SK-N-SH treated with all-trans-retinoic acid at 6 μM for 48 hours (cell line): Measurements from ENCODE around the gene SMAD9.

Experiments
- ARNTL ChIP-seq: fragments of 450-650 bp; formaldehyde crosslinking; IDR thresholded peaks from 2 replicates; pipeline ENCODE4 v1.5.0; 2020; ENCODE audit warnings: low read depth, mild to moderate bottlenecking, moderate library complexity, borderline replicate concordance
- GLIS3 ChIP-seq: fragments of 250-450 bp; sonication (Bioruptor Pico); IDR thresholded peaks from 2 replicates; pipeline ENCODE4 v1.5.0; 2020; ENCODE audit warnings: mild to moderate bottlenecking, moderate library complexity
- ISL1 ChIP-seq: fragments of 250-450 bp; sonication (Bioruptor Pico); IDR thresholded peaks from 2 replicates; pipeline ENCODE4 v2.1.2; 2022; ENCODE audit warnings: mild to moderate bottlenecking, moderate library complexity
- OSR1 ChIP-seq: fragments of 250-450 bp; sonication (Bioruptor Pico); IDR thresholded peaks from 2 replicates; pipeline ENCODE4 v1.8.0; 2022; ENCODE audit warnings: moderate library complexity, mild to moderate bottlenecking, inconsistent platforms
- PPARA ChIP-seq: fragments of 250-450 bp; sonication (Bioruptor Pico); IDR thresholded peaks from 2 replicates; pipeline ENCODE4 v1.5.0; 2020; ENCODE audit warnings: mild to moderate bottlenecking, borderline replicate concordance
- RARB ChIP-seq: fragments of 250-450 bp; sonication (Bioruptor Pico); IDR thresholded peaks from 2 replicates; pipeline ENCODE4 v1.8.0; 2021; ENCODE audit warnings: mild to moderate bottlenecking, moderate library complexity
- TCF4 ChIP-seq: fragments of 250-450 bp; sonication (Bioruptor Pico); IDR thresholded peaks from 2 replicates; pipeline ENCODE4 v1.8.0; 2021; ENCODE audit warnings: mild to moderate bottlenecking, moderate library complexity, borderline replicate concordance
- ZFP30 ChIP-seq: fragments of 450-650 bp; formaldehyde crosslinking; IDR thresholded peaks from 2 replicates; pipeline ENCODE4 v1.5.0; 2022; ENCODE audit warnings: mild to moderate bottlenecking, moderate library complexity
- TF ChIP-seq, protein P1 (sequence below): fragments of 250-450 bp; sonication (Bioruptor Pico); IDR thresholded peaks from 2 replicates; pipeline ENCODE4 v1.5.0; 2020; ENCODE audit warnings: mild to moderate bottlenecking, moderate library complexity
- TF ChIP-seq, protein P2 (sequence below): fragments of 250-450 bp; sonication (Bioruptor Pico); IDR thresholded peaks from 2 replicates; pipeline ENCODE4 v1.8.0; 2020; ENCODE audit warnings: mild to moderate bottlenecking, moderate library complexity, borderline replicate concordance
- TF ChIP-seq, protein P3 (sequence below): fragments of 250-450 bp; sonication (Bioruptor Pico); IDR thresholded peaks from 2 replicates; pipeline ENCODE4 v1.5.1; 2020; ENCODE audit warnings: low read depth, mild to moderate bottlenecking, moderate library complexity

DNA sequence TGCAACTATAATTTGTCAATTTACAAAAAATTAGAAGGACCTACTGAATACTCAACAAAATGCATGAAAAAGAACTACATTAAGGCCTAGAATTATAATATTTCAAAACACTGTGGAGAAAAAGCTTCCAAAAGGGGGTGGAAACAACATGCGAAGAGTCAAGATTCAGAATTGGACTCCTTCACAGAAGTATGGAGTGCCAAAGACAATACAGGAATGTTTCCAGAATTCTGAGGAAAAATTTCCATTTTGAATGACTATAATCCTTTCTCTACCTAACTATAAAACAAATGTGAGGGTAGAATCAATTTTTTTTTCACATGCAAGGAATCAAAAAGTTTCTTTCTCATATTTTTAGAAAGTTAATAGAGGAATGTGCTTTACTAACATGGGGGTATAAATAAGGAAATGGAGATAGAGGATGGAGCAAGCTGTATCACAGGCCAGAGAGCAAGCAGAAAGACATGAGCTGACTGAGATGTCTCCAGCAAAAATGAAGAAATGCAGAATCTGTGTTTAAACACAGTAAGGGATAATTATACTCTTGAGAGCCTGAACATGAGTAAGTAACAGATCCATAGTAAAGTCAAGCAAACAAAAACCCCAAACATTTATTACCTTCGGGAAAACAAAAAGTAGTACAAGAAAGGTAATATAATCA, 39.5 kb upstream of the SMAD9 start:
- TF ChIP-seq OSR1 (CRISPR knock-in tag), result no peak
- TF ChIP-seq, protein P1, sequence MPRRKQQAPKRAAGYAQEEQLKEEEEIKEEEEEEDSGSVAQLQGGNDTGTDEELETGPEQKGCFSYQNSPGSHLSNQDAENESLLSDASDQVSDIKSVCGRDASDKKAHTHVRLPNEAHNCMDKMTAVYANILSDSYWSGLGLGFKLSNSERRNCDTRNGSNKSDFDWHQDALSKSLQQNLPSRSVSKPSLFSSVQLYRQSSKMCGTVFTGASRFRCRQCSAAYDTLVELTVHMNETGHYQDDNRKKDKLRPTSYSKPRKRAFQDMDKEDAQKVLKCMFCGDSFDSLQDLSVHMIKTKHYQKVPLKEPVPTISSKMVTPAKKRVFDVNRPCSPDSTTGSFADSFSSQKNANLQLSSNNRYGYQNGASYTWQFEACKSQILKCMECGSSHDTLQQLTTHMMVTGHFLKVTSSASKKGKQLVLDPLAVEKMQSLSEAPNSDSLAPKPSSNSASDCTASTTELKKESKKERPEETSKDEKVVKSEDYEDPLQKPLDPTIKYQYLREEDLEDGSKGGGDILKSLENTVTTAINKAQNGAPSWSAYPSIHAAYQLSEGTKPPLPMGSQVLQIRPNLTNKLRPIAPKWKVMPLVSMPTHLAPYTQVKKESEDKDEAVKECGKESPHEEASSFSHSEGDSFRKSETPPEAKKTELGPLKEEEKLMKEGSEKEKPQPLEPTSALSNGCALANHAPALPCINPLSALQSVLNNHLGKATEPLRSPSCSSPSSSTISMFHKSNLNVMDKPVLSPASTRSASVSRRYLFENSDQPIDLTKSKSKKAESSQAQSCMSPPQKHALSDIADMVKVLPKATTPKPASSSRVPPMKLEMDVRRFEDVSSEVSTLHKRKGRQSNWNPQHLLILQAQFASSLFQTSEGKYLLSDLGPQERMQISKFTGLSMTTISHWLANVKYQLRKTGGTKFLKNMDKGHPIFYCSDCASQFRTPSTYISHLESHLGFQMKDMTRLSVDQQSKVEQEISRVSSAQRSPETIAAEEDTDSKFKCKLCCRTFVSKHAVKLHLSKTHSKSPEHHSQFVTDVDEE, result no peak
- TF ChIP-seq, protein P2, sequence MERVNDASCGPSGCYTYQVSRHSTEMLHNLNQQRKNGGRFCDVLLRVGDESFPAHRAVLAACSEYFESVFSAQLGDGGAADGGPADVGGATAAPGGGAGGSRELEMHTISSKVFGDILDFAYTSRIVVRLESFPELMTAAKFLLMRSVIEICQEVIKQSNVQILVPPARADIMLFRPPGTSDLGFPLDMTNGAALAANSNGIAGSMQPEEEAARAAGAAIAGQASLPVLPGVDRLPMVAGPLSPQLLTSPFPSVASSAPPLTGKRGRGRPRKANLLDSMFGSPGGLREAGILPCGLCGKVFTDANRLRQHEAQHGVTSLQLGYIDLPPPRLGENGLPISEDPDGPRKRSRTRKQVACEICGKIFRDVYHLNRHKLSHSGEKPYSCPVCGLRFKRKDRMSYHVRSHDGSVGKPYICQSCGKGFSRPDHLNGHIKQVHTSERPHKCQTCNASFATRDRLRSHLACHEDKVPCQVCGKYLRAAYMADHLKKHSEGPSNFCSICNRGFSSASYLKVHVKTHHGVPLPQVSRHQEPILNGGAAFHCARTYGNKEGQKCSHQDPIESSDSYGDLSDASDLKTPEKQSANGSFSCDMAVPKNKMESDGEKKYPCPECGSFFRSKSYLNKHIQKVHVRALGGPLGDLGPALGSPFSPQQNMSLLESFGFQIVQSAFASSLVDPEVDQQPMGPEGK (CRISPR knock-in tag), result no peak
- TF ChIP-seq, protein P3, sequence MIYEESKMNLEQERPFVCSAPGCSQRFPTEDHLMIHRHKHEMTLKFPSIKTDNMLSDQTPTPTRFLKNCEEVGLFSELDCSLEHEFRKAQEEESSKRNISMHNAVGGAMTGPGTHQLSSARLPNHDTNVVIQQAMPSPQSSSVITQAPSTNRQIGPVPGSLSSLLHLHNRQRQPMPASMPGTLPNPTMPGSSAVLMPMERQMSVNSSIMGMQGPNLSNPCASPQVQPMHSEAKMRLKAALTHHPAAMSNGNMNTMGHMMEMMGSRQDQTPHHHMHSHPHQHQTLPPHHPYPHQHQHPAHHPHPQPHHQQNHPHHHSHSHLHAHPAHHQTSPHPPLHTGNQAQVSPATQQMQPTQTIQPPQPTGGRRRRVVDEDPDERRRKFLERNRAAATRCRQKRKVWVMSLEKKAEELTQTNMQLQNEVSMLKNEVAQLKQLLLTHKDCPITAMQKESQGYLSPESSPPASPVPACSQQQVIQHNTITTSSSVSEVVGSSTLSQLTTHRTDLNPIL, result no peak
- no peak for TF ChIP-seq TCF4 (CRISPR knock-in tag)
- no peak for TF ChIP-seq ZFP30 (CRISPR knock-in tag)
- TF ChIP-seq ISL1 (CRISPR knock-in tag), result no peak
- no peak for TF ChIP-seq PPARA (CRISPR knock-in tag)
- TF ChIP-seq ARNTL (CRISPR knock-in tag), result no peak
- TF ChIP-seq RARB (CRISPR knock-in tag), result no peak
- no peak for TF ChIP-seq GLIS3 (CRISPR knock-in tag)
